HG02852 (cell line): Measurements from ENCODE around the gene SLC7A10.
A peak's percentile ranks its signal among the peaks of the same experiment; 100 is the strongest.
"Not testable (repeated sequence)": the region's sequence is repeated elsewhere in the genome, so short reads cannot be mapped to it uniquely, and the experiment has no call there.

ENCODE experiments used
- ATAC-seq: cut with Tn5 transposase; IDR thresholded peaks from one replicate; pipeline ENCODE4 v1.9.1; 2021; ENCODE audit warnings: mild to moderate bottlenecking, moderate library complexity; ENCODE audit not compliant: unreplicated experiment

SLC7A10 gene

DNA sequence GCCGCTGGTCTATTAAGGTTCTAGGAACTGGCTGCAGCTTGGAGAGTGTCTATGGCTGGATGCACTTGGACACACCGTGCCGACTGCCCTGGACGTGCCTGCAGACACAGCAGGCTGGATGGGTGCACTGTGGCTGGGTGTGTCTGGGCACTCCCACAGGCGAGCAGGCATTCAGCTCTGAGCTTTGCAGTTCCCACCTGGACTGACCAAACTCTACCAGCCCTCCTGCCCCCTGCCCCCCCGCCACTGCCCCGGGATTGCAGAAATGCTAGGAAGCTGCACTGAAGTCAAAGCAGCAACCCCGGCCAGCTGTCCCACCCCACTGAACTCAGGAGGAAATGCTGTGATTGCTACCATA is 38.5 kb downstream of the SLC7A10 start:
- ATAC-seq: no peak

DNA sequence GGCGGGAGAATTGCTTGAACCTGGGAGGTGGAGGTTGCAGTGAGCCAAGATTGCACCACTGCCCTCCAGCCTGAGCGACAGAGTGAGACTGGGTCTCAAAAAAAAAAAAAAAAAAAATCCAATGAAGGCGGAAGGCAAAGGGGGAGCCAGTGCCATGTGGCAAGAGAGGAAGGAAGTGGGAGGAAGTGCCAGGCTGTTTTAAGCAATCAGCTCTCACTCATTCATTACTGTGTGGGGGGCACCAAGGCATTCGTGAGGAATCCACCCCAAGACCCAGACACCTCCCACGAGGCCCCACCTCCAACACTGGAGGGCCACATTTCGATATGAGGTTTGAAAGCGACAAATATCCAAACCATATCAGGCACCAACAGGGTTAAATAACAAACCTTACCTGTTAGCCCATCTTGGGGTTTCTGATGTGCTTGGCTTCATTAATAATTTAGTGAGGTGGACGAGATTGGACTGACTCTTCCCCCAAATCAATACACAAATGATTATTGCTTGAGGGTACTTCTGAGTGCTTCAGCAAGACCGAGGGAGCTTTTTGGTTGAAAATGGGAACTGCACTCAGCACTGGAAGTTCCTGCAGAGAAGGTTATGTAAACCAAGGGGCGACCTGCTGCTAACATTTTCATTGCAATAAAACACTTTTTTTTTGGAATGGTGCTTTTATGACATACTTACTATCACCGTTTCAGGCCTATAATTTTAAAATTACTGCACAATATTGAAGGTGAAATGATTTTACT is 39.0 kb downstream of the SLC7A10 start:
- ATAC-seq: no peak

DNA sequence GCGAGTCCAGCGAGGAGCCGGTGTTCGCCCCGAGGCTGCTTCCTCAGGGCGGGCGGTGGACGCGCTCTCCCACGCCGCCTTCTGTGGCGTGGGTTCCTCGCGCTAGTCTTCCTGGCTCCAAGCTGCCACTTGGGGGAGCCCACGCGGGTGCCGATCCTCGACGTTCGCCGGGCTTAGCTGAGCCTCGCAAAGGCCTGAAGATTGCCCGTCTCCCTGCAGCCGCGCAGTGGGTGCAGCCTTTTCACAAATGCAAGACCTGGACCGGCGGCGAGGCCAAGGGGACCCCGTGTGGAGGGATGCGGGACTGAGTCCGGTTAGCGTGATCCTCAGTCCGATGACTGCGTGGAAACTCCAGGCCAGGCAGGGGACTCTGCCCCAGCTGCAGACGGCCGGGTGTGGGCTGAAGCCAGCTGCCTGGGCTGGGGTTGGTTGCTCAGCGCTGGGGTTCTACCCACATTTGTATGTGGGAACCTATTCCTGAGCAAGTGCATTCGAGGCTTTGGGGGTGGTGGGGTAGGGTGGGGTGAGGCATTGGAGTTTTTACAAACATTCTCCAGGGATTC is 48.2 kb downstream of the SLC7A10 start:
- ATAC-seq: peak; percentile 22

DNA sequence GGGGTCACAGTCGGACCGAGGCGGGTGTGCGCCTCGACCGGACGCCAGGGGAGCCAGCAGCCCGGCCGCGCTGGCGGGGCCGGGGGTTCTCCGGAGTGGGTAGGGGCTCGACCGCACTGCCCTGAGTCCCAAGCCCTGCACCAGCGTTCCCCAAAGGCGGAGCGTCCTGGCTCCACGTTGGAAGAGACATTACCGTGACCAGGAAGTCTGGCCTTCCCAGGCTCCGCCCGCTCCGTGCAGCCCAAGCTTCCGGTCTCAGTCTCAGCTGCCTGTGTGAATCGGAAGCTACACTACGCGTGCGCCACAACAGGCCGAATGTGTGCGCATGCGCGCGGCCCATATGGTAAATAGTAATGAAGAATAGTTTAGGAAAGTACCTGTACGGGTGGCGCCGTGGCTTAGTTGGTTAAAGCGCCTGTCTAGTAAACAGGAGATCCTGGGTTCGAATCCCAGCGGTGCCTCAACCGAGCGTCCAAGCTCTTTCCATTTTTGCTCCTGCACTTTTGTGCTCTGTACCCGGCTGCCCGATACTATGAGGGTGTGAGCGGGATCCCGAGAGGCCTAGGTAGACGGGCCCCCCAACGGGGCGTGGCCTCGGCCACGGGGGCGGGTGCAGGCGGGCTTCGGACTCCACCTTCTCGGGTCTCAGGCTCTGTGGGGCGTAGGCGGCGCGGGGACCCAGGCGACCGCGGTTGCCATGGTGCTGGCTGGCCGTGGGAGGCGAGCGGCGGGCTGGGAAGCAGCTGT is 48.8 kb downstream of the SLC7A10 start:
- peak; percentile 85 for ATAC-seq

DNA sequence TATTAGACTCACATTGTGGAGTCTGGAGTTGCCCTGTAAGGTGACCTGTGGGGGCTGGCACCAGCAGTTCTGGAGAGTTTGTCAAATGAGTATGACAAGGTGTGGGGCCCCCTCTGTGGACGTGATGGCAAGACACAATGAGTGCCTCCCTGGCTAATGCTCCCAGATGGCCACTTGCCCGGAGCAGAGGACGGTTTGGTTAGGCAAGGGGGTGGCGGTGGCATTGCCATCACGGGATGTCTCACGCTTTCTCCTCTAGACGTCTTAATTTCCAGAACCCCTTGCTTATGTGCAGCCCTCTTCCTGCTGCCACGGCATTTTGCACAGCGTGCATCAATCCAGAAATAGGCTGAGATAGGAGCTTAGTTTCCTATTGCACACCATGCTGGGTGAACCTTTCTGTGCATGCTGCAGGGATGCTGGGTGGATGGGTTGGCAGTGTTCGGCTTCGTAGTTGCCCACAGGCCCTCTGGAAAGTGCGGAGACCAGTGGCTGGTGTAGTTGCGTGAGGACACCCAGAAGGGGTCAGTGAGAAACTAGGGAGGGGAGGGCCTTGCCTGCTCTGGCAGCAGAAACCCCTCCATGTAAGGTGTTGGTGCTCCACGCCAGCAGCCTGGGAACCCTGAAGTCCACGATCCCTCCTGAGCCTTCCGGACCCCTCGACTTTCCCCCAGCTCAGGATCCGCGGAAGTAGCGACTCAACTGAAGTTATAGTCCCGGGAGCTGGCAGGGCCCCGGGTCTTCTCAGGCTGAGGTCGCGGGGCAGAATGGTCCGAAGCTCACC is 49.6 kb downstream of the SLC7A10 start:
- ATAC-seq: no peak

DNA sequence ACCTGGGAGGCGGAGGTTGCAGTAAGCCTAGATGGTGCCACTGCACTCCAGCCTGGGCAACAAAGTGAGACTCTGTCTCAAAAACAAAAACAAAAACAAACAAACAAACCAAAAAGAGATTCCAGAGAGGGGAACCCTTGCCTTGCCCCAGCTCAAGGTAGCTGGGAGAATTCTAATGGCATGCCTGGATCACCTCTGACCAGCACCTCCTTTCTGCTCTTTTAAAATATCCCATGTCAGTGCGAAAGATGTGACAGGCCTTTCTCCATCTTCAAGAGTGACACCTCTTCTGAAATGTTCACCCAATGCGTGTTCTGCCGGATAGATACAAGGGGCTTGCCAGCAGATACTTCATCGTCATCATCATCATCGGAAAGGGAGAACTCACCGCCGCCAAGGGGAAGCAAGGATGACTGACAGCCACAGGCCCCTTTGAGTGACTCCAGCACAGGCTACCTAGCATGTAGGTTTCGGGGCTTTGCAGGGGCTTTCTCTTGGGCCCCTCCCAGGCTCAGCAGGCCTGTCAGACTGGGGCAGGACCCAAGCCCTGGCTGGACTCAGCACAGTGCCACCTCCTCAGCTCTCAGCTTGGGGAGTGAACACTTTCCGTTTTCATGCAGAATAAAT is 50.4 kb downstream of the SLC7A10 start:
- no peak for ATAC-seq

DNA sequence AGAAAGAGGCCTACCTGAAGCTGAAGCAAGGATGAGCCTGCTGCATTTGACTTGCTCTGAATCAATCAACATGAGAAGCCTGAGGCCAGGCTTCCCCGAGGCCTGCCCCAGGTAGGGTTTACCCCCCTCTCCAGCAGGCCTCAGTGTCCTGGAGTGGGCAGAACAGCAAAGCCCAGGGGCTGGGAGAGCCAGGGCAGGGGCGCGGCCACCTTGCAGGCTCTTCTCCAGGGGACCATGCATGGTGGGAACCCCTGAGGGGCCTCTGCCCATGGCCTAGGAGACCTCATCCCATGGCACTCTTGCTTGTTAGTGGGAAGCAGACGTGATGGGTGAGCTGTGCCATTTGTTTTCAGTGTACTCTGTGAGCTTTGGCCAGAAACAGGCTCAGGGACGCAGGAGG is 51.5 kb downstream of the SLC7A10 start:
- no peak for ATAC-seq

DNA sequence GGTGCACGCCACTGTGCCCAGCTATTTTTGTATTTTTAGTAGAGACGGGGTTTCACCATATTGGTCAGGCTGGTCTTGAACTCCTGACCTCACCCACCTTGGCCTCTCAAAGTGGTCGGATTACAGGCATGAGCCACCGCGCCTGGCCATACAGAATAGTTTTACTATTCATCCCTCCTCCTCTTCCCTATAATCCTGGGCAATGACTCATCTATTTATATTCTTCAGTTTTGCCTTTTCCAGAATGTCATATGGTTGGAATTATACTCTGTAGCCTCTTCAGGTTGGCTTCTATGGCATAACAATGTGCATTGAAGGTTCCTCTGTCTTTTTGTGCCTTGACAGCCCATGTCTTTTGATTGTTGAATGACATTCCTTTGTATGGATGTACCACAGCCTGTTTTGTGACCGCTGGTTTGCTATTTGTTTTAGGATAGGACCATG is 53.7 kb downstream of the SLC7A10 start:
- no peak for ATAC-seq

DNA sequence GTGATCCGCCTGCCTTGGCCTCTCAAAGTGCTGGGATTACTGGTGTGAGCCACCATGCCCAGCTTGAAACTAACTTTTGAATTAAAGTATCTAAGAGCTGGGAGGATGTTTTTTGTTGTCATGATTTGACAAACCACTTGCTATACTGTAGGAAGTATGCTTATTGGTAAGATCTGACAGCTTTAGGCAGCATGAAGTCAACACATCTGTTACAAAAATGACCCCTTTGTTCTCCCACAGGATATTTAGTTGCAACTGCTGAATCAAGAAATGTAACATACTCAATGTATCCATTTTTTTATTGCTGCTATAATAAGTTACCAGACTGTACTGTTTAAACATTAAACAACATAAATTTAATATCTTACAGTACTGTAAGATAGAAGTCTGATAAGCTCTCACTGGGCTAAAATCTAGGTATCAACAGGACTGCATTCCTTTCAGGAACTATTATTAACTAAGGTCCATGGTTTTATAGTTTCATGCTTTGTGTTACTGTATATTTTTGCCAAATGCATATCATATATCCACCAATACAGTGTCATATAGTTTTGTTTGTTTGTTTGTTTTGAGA is 54.3 kb downstream of the SLC7A10 start:
- no peak for ATAC-seq

DNA sequence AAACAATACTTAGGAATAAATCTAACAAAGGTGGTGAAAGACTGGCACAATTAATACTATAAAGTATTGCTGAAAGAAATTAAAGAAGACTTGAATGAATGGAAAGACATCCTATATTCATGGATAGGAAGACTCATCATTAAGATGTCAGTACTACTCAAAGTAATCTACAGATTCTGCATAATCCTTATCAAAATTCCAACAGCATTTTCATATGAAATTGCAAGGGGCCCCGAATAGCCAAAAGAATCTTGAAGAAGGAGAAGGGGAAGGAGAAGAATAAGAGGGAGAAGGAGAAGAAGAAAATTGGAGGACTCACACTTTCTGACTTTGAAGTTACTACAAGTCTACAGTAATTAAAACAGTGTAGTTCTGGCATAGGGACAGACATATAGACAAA is 57.1 kb downstream of the SLC7A10 start:
- no peak for ATAC-seq

DNA sequence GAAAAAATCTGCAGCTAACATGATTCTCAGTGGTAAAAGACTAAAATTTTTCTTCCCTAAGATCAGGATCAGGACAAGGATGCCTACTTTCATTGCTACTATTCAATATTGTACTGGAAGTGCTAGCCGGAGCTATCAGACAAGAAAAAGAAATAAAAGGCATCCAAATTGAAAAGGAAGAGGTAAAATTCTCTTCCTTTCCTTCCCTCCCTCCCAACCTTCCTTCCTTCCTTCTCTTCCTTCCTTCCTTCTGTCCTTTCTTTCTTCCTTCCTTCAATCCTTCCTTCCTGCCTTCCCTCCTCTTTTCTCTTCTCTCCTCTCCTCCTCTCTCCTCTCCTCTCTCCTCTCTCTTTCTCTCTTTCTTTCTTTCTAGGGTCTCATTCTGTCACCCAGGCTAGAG is 58.2 kb downstream of the SLC7A10 start:
- no peak for ATAC-seq

DNA sequence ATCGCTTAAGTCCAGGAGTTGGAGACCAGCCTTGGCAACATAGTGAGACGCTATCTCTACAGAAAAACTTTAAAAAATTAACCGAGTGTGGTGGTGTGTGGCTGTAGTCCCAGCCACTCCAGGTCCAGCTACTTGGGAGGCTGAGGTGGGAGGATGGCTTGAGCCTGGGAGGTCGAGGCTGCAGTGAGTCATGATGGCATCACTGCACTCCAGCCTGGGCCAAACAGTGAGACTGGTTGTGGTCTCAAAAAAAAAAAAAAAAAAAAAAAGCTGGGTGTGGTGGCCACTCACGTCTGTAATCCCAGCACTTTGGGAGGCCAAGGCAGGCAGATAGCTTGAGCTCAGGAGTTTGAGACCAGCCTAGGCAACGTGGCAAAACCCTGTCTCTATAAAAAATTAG is 59.6 kb downstream of the SLC7A10 start:
- ATAC-seq: not testable (repeated sequence)

DNA sequence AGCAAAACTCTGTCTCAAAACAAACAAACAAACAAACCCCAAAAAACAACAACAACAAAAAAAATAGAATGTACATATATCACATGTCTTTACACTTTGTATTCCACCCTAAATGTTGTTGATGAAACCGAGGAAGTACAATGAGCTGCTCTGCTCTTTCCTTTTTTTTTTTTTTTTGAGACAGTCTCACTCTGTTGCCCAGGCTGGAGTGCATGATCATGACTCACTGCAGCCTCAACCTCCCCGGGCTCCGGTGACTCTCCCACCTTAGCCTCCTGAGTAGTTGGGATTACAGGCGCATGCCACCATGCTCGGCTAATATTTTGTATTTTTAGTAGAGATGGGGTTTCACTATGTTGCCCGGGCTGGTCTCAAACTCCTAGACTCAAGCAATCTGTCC is 62.2 kb downstream of the SLC7A10 start:
- ATAC-seq: no peak

DNA sequence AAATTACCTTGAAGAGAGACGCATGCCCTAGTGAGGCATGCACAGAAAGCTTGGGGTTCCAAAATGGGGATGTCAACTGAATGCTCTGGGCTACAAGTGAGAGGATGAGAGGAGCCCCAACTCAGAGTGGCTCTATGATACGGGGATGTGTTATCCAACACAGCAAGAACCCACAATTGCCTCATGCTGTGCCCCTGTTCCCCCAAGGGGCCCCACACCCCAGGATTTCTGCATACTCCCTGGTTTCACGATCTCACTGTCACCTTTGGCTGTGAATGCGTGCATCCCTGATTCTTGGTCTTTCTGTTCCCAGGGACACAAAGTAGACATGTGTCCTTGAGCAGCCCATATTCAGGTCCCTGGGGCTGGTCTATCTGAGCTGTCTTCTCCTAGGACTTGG is 64.4 kb downstream of the SLC7A10 start:
- no peak for ATAC-seq

DNA sequence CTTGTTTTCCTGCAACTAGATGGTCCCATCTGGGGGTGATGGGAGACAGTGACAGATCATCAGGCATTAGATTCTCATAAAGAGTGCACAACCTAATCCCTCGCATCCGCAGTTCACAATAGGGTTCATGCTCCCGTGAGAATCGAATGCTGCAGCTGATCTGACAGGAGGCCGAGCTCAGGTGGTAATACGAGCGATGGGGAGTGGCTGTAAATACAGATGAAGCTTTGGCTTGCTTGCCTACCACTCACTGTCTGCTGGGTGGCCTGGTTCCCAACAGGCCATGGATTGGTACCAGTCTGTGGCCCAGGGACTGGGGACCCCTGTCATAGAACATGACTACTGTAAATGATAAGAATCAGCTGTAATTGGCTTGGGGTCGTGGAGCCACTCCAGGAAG is 65.8 kb downstream of the SLC7A10 start:
- ATAC-seq: no peak

DNA sequence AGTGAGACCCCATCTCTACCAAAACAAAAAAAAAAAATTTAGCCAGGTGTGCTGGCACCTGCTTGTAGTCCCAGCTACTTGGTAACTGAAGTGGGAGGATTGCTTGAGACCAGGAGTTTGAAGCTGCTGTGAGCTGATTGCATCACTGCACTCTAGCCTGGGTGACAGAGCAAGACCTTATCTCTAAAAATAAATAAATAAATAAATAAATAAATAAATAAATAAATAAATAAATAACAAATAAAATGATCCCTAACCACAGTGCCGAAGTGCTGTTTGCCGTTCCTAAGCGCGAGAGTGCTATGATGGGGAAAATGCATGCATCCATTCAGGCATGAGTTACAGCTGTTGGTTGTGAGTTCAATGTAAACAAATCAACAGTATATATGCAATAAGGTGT is 66.5 kb downstream of the SLC7A10 start:
- ATAC-seq: no peak
